ENCODE data around the gene SVOP.

- no peak for TF ChIP-seq CTCF (IDR thresholded peaks at IDR 0.05)
- TF ChIP-seq POLR2A (IDR thresholded peaks at IDR 0.05): no peak
Measured at GRCh38 chr12:109010259-109010658, 10.6 kb downstream of the SVOP start.

All from testis (tissue), 2 donors.